ENCODE results near the gene MICU1.

MICU1 gene

DNA sequence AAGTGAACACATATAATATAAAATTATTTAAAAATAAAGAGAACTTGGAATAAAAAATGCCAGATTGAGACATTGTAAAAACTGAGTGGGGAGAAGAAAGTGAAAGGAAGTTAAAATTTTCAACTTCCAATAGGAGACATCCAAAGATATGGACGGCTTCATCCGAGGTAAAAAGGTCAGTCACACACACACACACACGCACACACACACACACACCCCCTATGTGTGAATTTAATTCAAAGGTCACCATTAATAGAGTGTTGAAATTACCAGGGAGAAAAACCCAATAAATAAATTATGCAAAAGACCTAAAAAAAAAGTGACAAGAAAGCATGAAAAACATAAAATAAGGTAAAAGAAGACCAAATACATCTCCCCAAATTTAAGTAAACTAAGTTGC, 140.2 kb downstream of the MICU1 start:
- Histone ChIP-seq H3K36me3 (ENCODE audit: control insufficient read depth, low read length) (no peaks in the 10 kb centered on the region), H3K4me2 (ENCODE audit: low read length) (no peak overlapping the region), H3F3A (ENCODE audit: control insufficient read depth, insufficient read depth) (no peaks in the 10 kb centered on the region), H3K27ac (ENCODE audit: low read depth, low read length) (no peak overlapping the region), H3K4me1 (ENCODE audit: control insufficient read depth, low read length) (no peaks in the 10 kb centered on the region), H4K20me1 (ENCODE audit: control insufficient read depth, insufficient read depth, low read depth, low read length) (no peaks in the 10 kb centered on the region), H3K4me3 (ENCODE audit: low read length) (no peak overlapping the region), H3K27me3 (ENCODE audit: control insufficient read depth, low read length) (no peaks in the 10 kb centered on the region), H3K9me3 (ENCODE audit: control insufficient read depth, insufficient read depth, low read length) (no peaks in the 10 kb centered on the region), H3K79me2 (ENCODE audit: control insufficient read depth, low read length) (no peaks in the 10 kb centered on the region), H3K9me2 (replicated peaks; ENCODE audit: control insufficient read depth, low read length) (no peaks in the 10 kb centered on the region)
- no peak for TF ChIP-seq EZH2phosphoT487 (IDR thresholded peaks at IDR 0.05; ENCODE audit: borderline replicate concordance, low read length)
- TF ChIP-seq, protein P1, sequence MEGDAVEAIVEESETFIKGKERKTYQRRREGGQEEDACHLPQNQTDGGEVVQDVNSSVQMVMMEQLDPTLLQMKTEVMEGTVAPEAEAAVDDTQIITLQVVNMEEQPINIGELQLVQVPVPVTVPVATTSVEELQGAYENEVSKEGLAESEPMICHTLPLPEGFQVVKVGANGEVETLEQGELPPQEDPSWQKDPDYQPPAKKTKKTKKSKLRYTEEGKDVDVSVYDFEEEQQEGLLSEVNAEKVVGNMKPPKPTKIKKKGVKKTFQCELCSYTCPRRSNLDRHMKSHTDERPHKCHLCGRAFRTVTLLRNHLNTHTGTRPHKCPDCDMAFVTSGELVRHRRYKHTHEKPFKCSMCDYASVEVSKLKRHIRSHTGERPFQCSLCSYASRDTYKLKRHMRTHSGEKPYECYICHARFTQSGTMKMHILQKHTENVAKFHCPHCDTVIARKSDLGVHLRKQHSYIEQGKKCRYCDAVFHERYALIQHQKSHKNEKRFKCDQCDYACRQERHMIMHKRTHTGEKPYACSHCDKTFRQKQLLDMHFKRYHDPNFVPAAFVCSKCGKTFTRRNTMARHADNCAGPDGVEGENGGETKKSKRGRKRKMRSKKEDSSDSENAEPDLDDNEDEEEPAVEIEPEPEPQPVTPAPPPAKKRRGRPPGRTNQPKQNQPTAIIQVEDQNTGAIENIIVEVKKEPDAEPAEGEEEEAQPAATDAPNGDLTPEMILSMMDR (IDR thresholded peaks at IDR 0.05; ENCODE audit: low read depth, low read length, poor library complexity, severe bottlenecking), result no peak

DNA sequence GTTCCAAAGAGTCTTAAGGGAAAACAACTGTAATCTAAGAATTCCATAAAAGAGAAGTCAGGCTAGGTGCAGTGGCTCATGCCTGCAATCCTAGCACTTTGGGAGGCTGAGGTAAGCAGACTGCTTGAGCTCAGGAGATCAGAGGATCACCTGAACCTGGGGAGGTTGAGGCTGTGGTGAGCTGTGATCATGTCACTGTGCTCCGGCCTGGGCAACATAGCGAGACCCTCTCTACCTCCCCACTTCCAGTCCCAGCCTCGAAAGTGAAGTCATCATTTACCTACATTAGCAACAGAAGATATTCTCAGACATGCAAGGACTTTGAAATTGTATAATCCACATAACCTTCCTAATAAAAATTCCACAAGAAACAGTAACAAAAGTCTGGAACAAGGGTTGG, 141.4 kb downstream of the MICU1 start:
- Histone ChIP-seq H3K4me1 (ENCODE audit: control insufficient read depth, low read length) (no peaks in the 10 kb centered on the region), H3K27ac (ENCODE audit: low read depth, low read length) (no peak overlapping the region), H3F3A (ENCODE audit: control insufficient read depth, insufficient read depth) (no peaks in the 10 kb centered on the region), H3K9me2 (replicated peaks; ENCODE audit: control insufficient read depth, low read length) (no peaks in the 10 kb centered on the region), H3K9me3 (ENCODE audit: control insufficient read depth, insufficient read depth, low read length) (no peaks in the 10 kb centered on the region), H4K20me1 (ENCODE audit: control insufficient read depth, insufficient read depth, low read depth, low read length) (no peaks in the 10 kb centered on the region), H3K4me3 (ENCODE audit: low read length) (no peak overlapping the region), H3K36me3 (ENCODE audit: control insufficient read depth, low read length) (no peaks in the 10 kb centered on the region), H3K4me2 (ENCODE audit: low read length) (no peak overlapping the region), H3K79me2 (ENCODE audit: control insufficient read depth, low read length) (no peaks in the 10 kb centered on the region), H3K27me3 (ENCODE audit: control insufficient read depth, low read length) (no peaks in the 10 kb centered on the region)
- TF ChIP-seq, protein P1 (IDR thresholded peaks at IDR 0.05; ENCODE audit: low read depth, low read length, poor library complexity, severe bottlenecking), result no peak
- TF ChIP-seq EZH2phosphoT487 (IDR thresholded peaks at IDR 0.05; ENCODE audit: borderline replicate concordance, low read length), result no peak

DNA sequence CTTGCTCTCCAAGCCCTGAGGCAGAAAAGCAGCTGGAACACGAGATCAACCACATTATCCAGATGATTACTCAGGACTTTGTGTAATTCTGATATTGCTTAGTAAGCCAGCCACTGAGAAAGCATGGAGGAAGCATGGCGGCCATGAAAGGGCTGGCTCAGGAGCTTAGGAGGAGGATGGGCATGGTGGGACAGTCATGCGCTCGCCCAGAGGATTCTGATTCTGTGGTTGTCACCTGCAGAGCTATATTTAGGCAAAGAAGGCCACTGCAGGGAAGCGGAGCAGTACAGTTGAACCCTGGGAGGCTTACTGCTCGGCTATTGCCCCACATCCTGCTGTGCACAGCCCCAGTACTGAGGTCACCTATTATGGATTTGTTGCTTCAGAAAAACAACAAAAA, 142.4 kb downstream of the MICU1 start:
- TF ChIP-seq, protein P1 (IDR thresholded peaks at IDR 0.05; ENCODE audit: low read depth, low read length, poor library complexity, severe bottlenecking), result no peak
- TF ChIP-seq EZH2phosphoT487 (IDR thresholded peaks at IDR 0.05; ENCODE audit: borderline replicate concordance, low read length), result no peak
- H3K27ac ChIP-seq (ENCODE audit: low read depth, low read length), result no peak overlapping the region
- no peaks in the 10 kb centered on the region for H3K36me3 ChIP-seq (ENCODE audit: control insufficient read depth, low read length)
- H4K20me1 ChIP-seq (ENCODE audit: control insufficient read depth, insufficient read depth, low read depth, low read length), result no peaks in the 10 kb centered on the region
- H3K4me1 ChIP-seq (ENCODE audit: control insufficient read depth, low read length), result no peaks in the 10 kb centered on the region
- no peaks in the 10 kb centered on the region for H3K9me2 ChIP-seq (replicated peaks; ENCODE audit: control insufficient read depth, low read length)
- no peaks in the 10 kb centered on the region for H3K9me3 ChIP-seq (ENCODE audit: control insufficient read depth, insufficient read depth, low read length)
- no peaks in the 10 kb centered on the region for H3K27me3 ChIP-seq (ENCODE audit: control insufficient read depth, low read length)
- no peaks in the 10 kb centered on the region for H3K79me2 ChIP-seq (ENCODE audit: control insufficient read depth, low read length)
- no peak overlapping the region for H3K4me3 ChIP-seq (ENCODE audit: low read length)
- H3K4me2 ChIP-seq (ENCODE audit: low read length), result no peak overlapping the region
- H3F3A ChIP-seq (ENCODE audit: control insufficient read depth, insufficient read depth), result no peaks in the 10 kb centered on the region

DNA sequence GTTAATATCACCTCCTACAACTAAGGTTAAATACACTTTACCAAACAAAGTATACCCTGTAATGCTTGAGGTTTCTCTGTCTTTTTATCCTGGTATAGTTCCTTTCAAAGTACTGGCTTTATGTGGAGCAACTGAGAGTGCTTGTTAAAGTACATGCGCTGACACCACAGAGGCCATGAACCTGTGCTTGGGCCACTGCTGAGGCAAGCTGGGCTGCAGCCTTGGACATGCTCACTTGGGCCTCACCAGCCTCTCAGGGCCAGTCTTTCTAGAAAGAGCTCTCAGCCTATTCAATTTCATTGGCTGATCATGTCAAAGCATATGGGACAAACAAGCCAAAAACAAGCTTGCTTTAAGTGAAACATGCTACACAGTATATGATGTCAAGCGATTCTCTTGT, 145.0 kb downstream of the MICU1 start:
- no peaks in the 10 kb centered on the region for H3K79me2 ChIP-seq (ENCODE audit: control insufficient read depth, low read length)
- H3K4me2 ChIP-seq (ENCODE audit: low read length), result no peak overlapping the region
- H3K36me3 ChIP-seq (ENCODE audit: control insufficient read depth, low read length), result no peaks in the 10 kb centered on the region
- H3K9me3 ChIP-seq (ENCODE audit: control insufficient read depth, insufficient read depth, low read length), result no peaks in the 10 kb centered on the region
- H3K9me2 ChIP-seq (replicated peaks; ENCODE audit: control insufficient read depth, low read length), result no peaks in the 10 kb centered on the region
- no peak overlapping the region for H3K4me3 ChIP-seq (ENCODE audit: low read length)
- no peaks in the 10 kb centered on the region for H3K27me3 ChIP-seq (ENCODE audit: control insufficient read depth, low read length)
- TF ChIP-seq EZH2phosphoT487 (IDR thresholded peaks at IDR 0.05; ENCODE audit: borderline replicate concordance, low read length), result no peak
- TF ChIP-seq, protein P1 (IDR thresholded peaks at IDR 0.05; ENCODE audit: low read depth, low read length, poor library complexity, severe bottlenecking), result no peak
- no peaks in the 10 kb centered on the region for H4K20me1 ChIP-seq (ENCODE audit: control insufficient read depth, insufficient read depth, low read depth, low read length)
- H3K27ac ChIP-seq (ENCODE audit: low read depth, low read length), result no peak overlapping the region
- no peaks in the 10 kb centered on the region for H3K4me1 ChIP-seq (ENCODE audit: control insufficient read depth, low read length)
- H3F3A ChIP-seq (ENCODE audit: control insufficient read depth, insufficient read depth), result no peaks in the 10 kb centered on the region
